Thoracic aorta (tissue), 2 donors: ENCODE data around the gene TLL1. TPM values are rescaled to one million over a fixed set of nuclear protein-coding genes. Genes with fewer than 3 reads are reported as not detected.

Experiments used
- ATAC-seq: fragments of 150-250 bp; one replicate; pipeline ENCODE4 v1.8.0; 2017; ENCODE audit warnings: low read depth; ENCODE audit not compliant: insufficient number of reproducible peaks, low FRiP score
- DNase-seq: peaks from one replicate; pipeline ENCODE4 v3.0.0-alpha.2; 2020; ENCODE audit warnings: low spot score
- H3K27ac ChIP-seq, 2 donors: fragments of 200-600 bp; sonication (generic); 1 replicate in 1 of 2; 2 replicates in 1 of 2; pipeline ENCODE4 v1.5.1; 2016; ENCODE audit warnings: mild to moderate bottlenecking in 2 of 2, moderate library complexity in 2 of 2
- H3K27me3 ChIP-seq: fragments of 200-600 bp; sonication (generic); replicated peaks from 2 replicates; pipeline ENCODE4 v1.6.0; 2016; ENCODE audit warnings: mild to moderate bottlenecking; ENCODE audit not compliant: insufficient read depth
- H3K36me3 ChIP-seq: fragments of 200-600 bp; sonication (generic); one replicate; pipeline ENCODE4 v1.5.1; 2016
- H3K4me1 ChIP-seq, 2 donors: fragments of 200-600 bp; sonication (generic); 1 replicate in 1 of 2; 2 replicates in 1 of 2; pipeline versions ENCODE4 v1.5.1 to v1.6.0; 2016; ENCODE audit warnings: low read depth in 2 of 2, mild to moderate bottlenecking in 1 of 2; ENCODE audit not compliant: control insufficient read depth in 1 of 2
- H3K4me3 ChIP-seq: fragments of 200-600 bp; sonication (generic); 2 replicates; pipeline ENCODE4 v1.5.1; 2016; ENCODE audit warnings: mild to moderate bottlenecking
- H3K9me3 ChIP-seq: fragments of 200-600 bp; sonication (generic); 2 replicates; pipeline ENCODE4 v1.5.1; 2016
- CTCF ChIP-seq: fragments of 200-600 bp; sonication (generic); IDR thresholded peaks from one replicate; pipeline ENCODE4 v1.5.1; 2019; ENCODE audit warnings: antibody characterized with exemption
- total RNA-seq, 2 donors: library from RNA; depleted of rRNA; stranded (reverse); fragments of >200 nt; gene quantifications; one replicate each; pipeline versions ENCODE4 v1.1.0 to v1.2.3, GENCODE V29; 2016

Gene TLL1
- total RNA-seq, 2 donors from 2014 or later, result 3.7 to 10.6 TPM

DNA sequence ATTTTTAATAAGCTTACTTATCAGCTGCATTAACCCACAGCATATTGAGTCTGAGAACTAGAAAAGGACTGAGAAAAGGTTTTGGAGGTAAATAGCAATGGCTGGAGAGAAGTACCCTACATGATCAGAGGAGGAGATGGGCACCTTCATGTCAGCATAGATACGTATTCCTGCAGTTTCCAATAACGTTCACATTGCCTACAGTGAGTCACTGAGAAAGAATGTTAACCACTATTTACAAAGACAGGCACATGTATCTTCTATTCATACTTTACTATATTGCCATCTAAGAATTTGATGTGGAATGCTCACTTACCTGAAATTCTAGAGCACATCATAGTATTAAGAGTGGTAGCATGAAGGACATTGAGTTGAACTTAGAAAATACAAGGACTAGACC is 92.5 kb downstream of the TLL1 start:
- Histone ChIP-seq H3K27me3 (no peaks in the 10 kb centered on the region), H3K36me3 (no peaks in the 10 kb centered on the region), H3K9me3 (no peaks in the 10 kb centered on the region), H3K27ac (no peak overlapping the region), H3K4me1 (no peaks in the 10 kb centered on the region), H3K4me3 (no peak overlapping the region)
- ATAC-seq (no peak), DNase-seq (no peak)
- no peak for TF ChIP-seq CTCF

DNA sequence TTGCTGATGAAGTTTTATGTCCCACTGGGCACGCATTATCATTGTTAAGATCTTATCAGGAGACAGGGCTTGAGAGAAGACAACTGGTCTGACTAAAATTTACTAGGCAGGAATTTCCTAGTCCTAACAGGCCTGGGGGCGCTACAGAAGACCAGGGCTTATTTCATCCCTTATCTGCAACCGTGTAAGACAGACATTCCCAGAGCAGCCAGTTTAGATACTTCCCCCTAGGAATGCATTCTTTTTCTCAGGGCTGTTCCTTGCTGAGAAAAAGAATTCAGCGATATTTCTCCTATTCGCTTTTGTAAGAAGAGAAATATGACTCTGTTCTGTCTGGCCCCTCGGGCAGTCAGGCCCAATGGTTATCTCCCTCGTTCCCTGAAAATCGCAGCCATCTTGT is 93.8 kb downstream of the TLL1 start:
- Histone ChIP-seq H3K9me3 (no peaks in the 10 kb centered on the region), H3K4me1 (no peaks in the 10 kb centered on the region), H3K4me3 (no peak overlapping the region), H3K36me3 (no peaks in the 10 kb centered on the region), H3K27me3 (no peaks in the 10 kb centered on the region), H3K27ac (no peak overlapping the region)
- TF ChIP-seq CTCF, result no peak
- DNase-seq, result no peak
- ATAC-seq, result no peak

DNA sequence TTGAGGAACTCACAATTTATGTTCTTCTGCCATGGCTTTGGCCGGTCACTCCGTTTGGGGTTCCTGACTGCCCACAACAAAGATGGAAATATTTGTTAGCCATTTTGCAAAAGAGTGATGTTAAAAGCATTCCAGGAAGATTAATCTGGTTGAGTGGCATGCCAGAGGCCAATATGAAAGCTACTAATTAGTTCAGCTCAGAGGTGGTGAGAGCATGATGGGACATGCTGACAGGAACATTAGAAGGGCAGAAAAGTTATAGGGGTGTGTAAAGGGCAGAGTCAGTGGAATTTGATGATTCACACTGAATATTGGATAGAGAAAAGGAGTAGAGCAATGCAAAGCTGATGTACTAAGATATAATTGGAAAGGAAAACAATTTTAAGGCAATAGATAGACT is 94.4 kb downstream of the TLL1 start:
- Histone ChIP-seq H3K27me3 (no peaks in the 10 kb centered on the region), H3K27ac (no peak overlapping the region), H3K36me3 (no peaks in the 10 kb centered on the region), H3K9me3 (no peaks in the 10 kb centered on the region), H3K4me3 (no peak overlapping the region), H3K4me1 (no peaks in the 10 kb centered on the region)
- no peak for TF ChIP-seq CTCF
- no peak for ATAC-seq
- DNase-seq, result no peak

GRCh38 chr4:165970703-165971420 is 97.8 kb downstream of the TLL1 start:
- no peak for DNase-seq
- Histone ChIP-seq H3K27me3 (no peaks in the 10 kb centered on the region), H3K36me3 (no peaks in the 10 kb centered on the region), H3K27ac (no peak overlapping the region), H3K9me3 (no peaks in the 10 kb centered on the region), H3K4me1 (no peaks in the 10 kb centered on the region), H3K4me3 (no peak overlapping the region)
- TF ChIP-seq CTCF, result no peak
- no peak for ATAC-seq

DNA sequence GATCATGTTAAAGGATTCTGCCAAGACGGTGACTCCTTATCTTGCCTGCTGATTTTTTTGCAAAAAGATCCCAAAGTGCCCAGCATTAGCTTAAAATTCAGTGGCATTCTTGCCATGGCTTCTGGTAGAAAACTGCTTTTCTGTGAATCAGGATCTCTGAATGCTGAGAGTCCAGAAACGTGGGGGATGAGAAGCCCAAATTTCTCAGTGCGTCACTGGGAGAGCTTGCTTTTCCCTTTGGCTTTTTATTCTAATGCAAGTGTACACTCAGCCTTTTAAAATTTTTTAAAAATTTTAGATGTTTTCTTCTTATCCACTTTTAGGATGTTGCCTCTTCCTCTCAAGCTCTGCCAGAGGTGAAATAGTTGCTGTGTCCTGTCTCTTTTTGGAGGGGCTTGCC is 98.4 kb downstream of the TLL1 start:
- ATAC-seq, result no peak
- no peaks in the 10 kb centered on the region for H3K9me3 ChIP-seq
- H3K4me3 ChIP-seq, result no peak overlapping the region
- no peak overlapping the region for H3K27ac ChIP-seq
- no peaks in the 10 kb centered on the region for H3K4me1 ChIP-seq
- no peak for TF ChIP-seq CTCF
- H3K27me3 ChIP-seq, result no peaks in the 10 kb centered on the region
- H3K36me3 ChIP-seq, result no peaks in the 10 kb centered on the region
- DNase-seq, result no peak
